ENCODE data around the gene MUC5AC.
"Not testable (repeated sequence)": the region's sequence is repeated elsewhere in the genome, so short reads cannot be mapped to it uniquely, and the experiment has no call there.

The MUC5AC gene, protein sequence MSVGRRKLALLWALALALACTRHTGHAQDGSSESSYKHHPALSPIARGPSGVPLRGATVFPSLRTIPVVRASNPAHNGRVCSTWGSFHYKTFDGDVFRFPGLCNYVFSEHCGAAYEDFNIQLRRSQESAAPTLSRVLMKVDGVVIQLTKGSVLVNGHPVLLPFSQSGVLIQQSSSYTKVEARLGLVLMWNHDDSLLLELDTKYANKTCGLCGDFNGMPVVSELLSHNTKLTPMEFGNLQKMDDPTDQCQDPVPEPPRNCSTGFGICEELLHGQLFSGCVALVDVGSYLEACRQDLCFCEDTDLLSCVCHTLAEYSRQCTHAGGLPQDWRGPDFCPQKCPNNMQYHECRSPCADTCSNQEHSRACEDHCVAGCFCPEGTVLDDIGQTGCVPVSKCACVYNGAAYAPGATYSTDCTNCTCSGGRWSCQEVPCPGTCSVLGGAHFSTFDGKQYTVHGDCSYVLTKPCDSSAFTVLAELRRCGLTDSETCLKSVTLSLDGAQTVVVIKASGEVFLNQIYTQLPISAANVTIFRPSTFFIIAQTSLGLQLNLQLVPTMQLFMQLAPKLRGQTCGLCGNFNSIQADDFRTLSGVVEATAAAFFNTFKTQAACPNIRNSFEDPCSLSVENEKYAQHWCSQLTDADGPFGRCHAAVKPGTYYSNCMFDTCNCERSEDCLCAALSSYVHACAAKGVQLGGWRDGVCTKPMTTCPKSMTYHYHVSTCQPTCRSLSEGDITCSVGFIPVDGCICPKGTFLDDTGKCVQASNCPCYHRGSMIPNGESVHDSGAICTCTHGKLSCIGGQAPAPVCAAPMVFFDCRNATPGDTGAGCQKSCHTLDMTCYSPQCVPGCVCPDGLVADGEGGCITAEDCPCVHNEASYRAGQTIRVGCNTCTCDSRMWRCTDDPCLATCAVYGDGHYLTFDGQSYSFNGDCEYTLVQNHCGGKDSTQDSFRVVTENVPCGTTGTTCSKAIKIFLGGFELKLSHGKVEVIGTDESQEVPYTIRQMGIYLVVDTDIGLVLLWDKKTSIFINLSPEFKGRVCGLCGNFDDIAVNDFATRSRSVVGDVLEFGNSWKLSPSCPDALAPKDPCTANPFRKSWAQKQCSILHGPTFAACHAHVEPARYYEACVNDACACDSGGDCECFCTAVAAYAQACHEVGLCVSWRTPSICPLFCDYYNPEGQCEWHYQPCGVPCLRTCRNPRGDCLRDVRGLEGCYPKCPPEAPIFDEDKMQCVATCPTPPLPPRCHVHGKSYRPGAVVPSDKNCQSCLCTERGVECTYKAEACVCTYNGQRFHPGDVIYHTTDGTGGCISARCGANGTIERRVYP (N-terminal part only)

DNA sequence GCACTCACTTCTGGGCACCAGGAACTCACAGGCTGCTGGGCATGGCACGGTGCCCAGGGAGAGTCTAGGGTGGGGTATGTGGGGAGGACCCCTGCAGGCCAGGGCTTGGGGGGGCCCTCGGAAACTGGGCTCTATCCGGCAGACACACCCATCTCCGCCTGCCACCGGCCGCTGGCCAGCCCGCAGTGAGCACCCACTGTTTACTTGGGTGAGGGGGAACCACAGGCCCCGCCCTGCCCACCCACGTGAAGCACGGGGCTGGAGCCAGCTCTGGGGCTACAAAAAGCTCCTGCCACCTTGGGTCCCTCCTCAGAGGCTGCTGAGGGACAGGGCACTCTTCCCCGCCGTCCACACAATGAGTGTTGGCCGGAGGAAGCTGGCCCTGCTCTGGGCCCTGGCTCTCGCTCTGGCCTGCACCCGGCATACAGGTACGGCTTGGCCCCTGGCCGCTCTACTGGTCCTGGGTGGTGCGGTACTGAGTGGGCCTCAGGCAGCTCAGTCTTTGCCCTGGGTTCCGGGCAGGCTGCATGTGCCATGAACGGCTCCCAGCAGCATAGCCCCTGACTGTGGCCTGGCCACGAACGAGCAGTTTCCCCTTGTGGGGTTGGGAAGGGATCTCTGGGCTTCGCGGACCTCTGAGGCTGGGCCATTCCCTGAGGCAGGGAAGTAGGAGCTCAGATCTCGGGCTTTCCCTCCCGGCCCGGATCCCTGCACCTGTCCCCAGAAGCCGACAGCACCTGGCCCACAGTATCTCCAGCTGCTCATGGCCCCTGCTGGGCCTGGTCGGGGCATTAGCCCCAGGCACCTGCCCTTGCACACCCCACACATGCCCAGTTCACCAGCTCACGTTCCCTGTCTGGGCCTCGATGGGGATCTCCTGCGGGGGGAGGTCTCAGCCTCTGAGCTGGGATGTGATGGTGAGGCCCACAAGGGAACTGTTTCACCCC is at the start of gene MUC5AC:
TSS of gene MUC5AC (plus strand) at position 309 of the 947 bp plus-strand sequence. CDS start at position 356, 47 bp downstream.
- DNase-seq = peak; percentile 36

DNA sequence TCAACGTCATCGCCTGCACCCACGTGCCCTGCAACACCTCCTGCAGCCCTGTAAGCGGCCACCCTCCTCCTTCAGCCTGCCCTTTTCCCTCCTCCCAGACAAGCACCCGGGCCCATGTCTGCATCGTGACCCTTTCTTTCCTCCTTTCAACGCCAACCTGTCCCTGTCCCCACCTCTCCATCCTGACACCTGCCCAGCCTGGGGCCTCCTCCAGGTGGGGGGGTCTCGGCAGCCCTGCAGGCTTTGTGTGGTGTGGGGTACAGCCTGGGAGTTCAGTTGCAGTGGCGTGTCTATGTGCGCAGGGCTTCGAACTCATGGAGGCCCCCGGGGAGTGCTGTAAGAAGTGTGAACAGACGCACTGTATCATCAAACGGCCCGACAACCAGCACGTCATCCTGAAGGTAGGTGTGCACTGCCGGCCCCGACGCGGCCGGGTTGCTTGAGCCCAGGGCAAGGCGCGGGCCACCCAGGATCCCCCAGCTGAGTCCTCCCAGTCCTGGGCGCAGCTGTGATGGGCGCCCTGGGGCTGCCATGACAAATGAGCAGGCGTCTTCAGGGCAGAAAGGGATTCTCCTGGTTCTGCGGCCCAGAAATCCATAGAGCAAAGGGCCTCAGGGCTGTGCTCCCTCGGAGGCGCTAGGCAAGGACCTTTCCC is 49.4 kb upstream of the MUC5AC start:
- DNase-seq = no peak

DNA sequence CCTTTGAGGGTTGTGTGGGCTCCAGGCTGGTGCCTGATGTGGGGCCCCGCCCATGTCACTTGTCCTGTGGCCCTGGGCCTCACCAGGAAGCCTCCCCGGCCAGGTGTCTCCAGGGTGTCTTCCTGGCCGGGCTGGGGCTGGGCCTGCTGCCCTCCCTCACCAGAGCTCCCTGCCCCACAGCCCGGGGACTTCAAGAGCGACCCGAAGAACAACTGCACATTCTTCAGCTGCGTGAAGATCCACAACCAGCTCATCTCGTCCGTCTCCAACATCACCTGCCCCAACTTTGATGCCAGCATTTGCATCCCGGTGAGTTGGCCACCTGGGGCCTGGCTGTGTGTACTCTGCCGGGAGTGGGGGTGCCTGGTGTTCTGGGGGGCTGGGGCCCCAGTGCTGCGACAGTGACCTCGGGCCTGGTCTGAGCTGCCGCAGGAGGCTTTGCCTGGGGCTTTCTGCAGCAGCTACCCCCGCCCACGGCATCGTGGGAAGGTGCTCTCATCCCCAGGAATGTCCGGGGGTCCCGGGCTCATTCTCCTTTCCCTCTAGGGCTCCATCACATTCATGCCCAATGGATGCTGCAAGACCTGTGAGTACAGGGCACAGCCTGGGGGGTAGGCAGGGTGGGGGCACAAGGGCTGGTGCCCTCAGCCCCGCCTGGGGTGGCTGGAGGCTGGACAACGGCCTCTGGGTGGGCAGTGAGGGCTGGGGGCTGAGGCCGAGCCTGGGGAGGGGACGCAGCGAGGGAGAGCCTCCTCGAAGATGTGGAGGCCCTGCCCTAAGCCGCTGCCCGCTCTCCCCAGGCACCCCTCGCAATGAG is 48.4 kb upstream of the MUC5AC start:
- no peak for DNase-seq

DNA sequence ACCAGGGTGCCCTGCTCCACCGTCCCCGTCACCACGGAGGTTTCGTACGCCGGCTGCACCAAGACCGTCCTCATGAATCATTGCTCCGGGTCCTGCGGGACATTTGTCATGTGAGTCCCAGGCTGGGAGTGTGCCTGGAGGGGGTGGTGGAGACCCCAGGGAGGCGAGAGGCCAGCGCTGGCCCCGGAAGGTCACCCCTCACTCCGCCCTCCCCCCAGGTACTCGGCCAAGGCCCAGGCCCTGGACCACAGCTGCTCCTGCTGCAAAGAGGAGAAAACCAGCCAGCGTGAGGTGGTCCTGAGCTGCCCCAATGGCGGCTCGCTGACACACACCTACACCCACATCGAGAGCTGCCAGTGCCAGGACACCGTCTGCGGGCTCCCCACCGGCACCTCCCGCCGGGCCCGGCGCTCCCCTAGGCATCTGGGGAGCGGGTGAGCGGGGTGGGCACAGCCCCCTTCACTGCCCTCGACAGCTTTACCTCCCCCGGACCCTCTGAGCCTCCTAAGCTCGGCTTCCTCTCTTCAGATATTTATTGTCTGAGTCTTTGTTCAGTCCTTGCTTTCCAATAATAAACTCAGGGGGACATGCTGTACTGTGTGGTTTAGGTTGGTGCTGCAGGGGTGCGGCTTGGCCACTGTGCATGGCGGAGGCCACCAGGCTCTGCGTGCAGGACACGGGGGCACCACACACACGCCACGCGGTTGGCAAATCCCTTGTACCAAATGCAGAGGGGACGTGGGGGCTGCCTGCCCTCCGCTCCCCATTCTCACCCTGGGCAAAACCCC is 47.6 kb upstream of the MUC5AC start:
- no peak for DNase-seq

DNA sequence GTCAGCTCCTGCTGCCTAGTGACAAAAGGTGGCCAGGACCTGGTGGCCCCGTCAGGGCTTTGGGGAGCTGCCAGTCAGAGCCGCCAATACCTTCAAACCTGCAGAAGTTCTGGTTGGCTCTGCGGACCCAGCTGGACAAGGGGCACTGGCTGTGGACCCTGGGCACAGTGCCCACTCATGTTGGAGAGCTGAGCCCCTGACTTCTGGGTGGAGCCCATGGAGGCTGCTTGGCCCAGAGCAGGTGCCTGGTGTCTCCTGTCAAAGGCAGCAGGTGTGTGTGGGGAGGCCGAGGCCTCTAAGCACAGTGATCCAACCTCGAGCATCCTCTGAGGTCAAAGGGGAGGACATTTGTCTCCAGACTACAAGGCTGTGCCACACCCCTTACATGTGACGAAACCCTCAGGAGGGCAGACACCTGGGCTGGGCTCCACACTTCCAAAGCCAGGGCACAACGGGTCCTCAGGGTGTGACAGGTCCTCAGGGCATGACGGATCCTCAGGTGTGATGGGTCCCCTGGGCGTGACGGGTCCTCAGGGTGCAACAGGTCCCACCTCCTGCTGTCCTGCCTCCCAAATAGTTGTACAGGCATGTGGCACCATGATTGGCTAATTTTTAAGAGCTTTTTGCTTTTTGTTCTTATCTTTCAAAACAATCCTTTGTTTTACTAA is 46.1 kb upstream of the MUC5AC start:
- DNase-seq = no peak

DNA sequence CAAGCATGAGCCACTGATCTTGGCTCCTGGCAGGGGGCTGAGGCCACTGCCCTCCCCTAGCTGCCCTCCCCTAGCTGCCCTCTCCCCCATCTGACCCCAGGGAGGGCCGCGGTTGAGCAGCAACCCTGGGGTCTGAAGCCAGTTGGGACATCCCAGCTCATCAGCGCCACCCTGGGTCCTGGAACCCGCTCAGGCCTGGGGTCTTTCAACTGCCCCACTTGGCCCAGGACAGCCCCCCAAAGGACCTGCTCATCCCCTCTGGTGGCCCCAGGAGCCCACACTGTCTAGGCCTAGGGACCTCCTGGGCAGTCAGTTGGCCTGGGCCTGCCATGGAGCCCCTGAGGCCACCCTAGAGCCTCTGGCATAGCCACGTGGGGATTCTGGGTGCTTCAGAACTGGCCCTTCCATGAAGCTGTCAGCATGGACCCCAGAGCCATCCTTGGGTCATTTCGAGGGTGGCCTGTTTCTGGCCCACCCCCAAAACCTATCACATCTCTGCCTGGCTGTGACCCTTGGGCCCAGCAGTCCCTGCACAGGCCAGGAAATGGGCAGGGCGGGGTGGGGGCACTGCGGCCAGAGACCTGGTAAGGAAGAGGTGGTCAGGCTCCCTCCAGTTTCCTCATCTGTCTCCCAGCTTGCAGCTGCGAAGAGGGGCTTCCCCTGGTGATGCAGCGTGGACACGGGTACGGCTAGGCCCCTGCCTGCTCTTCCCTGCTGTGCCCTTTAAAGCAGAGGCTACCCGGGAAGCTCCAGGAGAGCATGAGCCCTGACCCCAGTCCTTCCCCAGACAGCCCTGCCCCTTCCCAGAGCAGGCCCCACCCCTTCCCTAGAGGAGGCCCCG is 45.2 kb upstream of the MUC5AC start:
- peak; percentile 25 for DNase-seq

DNA sequence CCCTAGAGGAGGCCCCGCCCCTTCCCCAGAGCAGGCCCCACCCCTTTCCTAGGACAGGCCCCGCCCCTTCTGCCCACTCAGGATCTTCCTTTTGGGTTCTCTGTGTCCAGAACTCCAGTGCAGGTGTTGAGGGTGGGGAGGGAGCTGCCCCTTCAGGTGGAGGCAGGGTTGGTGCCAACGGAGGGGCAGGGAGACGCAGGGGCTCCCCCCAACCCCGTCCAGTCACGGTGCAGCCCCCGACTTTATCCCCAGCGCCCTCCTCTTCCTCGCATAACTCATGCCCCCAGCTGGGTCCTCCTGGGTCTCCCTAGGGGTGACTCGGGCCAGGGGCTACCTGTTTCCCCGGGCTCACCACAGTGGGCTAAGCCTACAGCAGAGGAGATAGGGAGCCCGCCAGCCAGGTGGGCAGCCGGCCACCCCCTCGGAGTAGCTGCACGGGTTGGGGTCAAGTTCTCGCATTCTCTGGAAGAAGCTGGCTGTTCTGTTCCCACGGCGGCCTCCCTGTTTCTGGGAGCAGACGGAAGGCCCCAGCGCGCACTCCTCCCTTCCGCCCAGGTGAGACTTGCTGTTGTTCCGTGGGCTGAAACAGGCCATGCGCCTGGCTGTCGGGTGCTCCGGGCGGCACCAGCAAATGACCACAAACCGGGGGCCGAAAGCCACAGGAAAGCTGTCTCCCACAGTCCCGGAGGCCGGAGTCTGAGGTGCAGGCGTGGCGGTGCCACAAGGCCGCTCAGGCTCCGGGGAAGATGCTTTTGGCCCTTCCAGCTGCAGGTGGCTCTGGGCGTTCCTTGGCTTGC is 44.1 kb upstream of the MUC5AC start:
- DNase-seq = no peak

DNA sequence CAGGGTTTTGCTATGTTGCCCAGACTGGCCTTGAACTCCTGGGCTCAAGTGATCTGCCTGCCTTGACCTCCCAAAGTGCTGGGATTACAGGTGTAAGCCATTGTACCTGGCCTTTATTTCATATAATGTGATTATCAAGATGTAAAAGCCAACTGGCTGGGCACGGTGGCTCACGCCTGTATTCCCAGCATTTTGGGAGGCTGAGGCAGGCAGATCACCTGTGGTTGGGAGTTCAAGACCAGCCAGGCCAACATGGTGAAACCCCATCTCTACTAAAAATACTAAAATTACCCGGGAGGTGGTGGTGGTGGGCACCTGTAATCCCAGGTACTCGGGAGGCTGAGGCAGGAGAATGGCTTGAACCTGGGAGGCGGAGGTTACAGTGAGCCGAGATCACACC is 42.5 kb upstream of the MUC5AC start:
- not testable (repeated sequence) for DNase-seq

DNA sequence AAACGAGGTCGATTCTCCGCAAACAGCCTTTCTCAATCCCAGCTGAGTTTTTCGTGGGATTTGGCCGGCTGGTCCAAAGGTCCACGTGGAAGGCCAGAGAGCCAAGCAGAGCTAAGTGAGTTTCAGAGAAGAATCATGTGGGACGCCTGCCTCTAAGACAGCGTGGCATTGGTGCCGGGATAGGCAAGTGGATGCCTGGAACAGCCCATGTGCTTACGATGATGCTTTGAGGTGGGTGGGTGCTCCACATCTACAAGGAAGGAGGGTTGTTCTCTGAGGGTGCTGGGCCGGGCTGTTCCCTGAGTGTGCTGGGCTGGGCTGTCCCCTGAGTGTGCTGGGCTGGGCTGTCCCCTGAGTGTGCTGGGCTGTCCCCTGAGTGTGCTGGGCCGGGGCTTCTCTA is 41.6 kb upstream of the MUC5AC start:
- no peak for DNase-seq

DNA sequence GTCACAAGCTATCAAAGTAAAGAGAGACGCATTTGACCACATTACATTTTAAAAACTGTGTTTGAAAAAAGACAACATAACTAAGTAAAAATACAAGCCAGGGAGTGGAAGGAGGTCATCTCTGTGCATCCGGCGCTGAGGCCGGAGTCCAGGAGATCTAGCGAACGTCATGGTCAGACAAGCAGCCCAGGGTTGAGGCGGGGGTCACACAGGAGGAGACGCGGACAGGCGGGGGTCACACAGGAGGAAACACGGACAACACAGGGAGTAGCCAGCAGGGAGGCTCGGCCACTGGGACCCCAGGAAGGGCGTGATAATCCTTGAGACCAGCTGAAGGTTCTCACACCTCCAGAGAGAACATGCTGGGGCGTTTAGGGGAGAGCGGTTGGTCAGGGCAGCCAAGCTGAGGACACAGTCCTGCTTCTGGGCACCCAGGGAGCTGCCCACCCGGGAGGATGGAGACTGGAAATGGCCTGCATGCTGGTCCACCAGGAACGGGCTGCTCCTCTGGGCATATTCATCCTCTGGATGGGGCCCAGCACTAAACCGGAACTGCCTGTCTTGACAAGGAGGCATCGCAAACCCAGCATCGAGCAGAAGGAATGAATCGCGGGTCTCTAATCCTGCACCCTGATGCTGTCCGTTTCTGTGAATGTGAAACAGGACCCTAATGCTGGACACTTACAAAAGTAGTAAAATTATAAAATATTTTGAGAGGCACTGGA is 40.9 kb upstream of the MUC5AC start:
- peak; percentile 20 for DNase-seq

DNA sequence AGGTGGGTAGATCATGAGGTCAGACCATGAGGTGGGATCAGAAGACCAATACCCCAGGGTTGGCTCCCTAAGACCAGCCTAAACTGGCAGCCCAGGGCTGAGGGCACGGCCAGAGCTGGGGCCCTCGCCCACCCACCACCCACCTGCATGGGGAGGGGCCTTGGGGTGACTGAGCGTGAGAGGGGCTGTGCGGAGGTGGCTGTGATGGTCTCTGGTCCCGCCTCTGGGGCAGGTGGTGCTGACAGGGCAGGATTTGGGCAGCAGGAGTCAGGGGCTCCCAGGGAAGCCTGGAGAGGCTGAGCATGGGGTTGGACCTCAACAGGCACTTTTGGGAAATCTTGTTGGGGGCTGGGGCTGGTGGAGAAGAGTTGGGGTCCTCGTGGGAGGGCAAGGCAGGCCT is 39.8 kb upstream of the MUC5AC start:
- DNase-seq = no peak

DNA sequence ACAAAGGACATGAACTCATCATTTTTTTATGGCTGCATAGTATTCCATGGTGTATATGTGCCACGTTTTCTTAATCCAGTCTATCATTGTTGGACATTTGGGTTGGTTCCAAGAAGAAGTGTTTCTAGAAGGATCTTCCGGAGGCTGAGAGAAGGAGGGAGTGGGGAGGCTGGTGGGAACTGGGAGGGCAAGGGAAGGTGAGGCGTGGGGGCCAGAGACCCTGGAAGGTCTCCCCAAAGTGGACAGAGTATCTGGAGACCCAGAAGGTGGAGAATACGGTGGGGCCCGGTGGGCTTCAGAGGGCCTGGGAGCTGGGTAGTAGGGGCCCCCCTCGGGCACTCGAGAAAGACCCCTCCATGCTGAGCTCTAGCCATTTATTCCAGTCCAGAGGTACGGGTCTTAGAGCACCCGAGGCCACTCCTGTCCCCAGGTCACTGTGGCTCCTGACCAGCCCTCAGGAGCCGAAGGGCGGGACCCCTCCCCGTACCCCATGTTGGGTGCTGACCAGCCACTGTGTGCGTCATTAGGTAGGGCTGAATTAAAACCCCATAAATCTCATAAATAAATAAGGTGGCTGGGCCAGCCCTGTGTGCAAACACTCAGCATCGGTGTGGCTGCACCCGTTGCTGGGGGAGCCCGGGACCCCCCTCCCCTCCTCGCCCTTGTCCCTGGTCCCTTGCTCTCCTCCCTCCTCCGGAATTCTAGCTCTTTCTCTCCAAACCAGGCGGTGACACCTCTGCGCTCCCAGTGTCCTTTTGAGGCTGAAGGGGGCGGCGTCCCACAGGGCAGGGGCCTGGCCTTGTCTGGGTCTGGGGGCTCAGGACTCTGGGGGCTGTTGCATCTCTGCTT is 38.8 kb upstream of the MUC5AC start:
- peak; percentile 30 for DNase-seq

DNA sequence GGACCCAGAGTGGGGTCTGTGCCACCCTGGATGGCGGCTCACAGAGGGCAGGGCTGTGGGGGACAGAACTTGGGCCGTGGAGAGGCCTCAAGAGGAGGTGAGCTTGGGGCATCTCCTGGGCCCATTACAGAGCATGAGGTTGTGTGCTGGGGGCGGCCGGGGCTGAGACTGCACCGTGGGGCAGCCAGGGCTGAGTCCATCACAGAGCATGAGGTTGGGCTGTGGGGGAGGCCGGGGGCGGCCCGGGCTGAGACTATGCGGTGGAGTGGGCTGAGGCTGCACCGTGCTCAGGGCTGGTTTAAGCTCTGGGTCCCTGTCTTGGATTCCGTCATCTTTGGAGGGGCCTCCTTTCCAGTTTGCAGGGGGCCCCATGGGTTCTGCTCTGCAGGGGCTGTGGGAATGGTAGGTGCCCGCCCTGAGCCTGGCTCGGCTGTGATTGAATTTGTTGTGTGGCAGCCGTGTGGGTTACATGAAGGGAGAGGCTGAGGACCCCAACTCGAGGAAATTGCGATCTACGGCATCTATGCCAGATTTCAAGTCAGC is 38.1 kb upstream of the MUC5AC start:
- no peak for DNase-seq

DNA sequence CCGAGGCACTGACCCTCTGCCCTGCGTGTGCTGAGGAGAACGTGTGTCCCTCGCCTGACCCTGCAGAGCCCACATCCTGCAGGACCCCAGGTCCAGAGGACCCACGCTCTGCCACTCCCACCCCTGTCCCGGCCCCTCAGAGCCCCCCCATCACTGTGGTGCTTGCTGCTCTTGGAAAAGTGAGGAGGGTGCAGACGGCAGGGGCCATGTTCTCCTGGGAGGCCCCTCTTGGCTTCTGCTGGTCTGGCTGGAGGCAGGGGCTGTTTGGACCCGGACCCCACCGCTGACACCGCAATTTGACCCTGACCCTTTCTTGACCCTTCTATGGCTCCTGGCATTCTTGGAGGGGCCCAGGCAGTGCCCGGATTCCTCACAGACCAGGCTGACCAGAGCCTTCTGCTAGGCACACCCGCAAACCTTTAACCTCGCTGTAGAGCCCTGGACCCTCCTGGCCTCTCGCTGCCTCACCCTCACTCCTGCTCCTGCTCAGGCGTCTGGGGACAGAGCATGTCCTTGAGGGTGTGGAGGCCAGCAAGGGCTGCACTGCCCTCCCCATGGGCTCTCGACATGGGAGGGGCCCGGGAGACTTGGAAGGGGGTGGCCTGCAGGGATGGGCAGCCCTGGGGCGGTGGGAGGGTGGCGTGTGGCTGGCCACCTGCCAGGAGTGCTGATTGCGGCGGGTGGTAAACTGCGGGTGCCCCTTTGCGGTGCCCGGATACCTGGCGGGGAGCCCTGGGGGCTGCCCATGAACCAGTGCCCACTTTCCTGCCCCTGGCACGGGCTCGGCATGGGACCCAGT is 37.0 kb upstream of the MUC5AC start:
- peak; percentile 24 for DNase-seq

Measured in right forelimb (tissue), 1 donor.